ENCODE results near the gene CLTB. TPM values are rescaled to one million over a fixed set of nuclear protein-coding genes. Genes with fewer than 3 reads are reported as not detected.

The CLTB gene
- total and polyA plus RNA-seq, 2 experiments from 2014 or later = 26.8 to 34.0 TPM

DNA sequence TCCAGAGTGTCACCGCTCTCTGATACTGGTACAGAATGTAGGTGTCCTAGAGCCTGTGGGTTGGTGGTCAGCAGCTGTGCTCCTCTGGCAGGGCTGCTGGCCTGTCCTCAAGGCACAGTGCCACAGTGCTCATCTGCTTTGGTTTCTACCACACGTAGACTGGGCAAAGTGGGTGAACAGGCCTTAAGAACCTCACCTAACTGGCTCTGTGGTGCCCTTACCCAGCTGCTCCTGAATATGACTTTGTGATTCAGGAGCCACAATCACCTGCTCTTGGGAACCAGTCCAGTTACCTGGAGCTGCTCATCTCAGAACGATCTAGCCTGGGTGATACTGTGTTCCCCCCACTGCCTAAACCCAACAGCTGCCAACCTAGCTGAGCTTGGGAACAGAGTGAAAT lies 34.4 kb downstream of the CLTB start (continued):
- TF ChIP-seq, protein P1, sequence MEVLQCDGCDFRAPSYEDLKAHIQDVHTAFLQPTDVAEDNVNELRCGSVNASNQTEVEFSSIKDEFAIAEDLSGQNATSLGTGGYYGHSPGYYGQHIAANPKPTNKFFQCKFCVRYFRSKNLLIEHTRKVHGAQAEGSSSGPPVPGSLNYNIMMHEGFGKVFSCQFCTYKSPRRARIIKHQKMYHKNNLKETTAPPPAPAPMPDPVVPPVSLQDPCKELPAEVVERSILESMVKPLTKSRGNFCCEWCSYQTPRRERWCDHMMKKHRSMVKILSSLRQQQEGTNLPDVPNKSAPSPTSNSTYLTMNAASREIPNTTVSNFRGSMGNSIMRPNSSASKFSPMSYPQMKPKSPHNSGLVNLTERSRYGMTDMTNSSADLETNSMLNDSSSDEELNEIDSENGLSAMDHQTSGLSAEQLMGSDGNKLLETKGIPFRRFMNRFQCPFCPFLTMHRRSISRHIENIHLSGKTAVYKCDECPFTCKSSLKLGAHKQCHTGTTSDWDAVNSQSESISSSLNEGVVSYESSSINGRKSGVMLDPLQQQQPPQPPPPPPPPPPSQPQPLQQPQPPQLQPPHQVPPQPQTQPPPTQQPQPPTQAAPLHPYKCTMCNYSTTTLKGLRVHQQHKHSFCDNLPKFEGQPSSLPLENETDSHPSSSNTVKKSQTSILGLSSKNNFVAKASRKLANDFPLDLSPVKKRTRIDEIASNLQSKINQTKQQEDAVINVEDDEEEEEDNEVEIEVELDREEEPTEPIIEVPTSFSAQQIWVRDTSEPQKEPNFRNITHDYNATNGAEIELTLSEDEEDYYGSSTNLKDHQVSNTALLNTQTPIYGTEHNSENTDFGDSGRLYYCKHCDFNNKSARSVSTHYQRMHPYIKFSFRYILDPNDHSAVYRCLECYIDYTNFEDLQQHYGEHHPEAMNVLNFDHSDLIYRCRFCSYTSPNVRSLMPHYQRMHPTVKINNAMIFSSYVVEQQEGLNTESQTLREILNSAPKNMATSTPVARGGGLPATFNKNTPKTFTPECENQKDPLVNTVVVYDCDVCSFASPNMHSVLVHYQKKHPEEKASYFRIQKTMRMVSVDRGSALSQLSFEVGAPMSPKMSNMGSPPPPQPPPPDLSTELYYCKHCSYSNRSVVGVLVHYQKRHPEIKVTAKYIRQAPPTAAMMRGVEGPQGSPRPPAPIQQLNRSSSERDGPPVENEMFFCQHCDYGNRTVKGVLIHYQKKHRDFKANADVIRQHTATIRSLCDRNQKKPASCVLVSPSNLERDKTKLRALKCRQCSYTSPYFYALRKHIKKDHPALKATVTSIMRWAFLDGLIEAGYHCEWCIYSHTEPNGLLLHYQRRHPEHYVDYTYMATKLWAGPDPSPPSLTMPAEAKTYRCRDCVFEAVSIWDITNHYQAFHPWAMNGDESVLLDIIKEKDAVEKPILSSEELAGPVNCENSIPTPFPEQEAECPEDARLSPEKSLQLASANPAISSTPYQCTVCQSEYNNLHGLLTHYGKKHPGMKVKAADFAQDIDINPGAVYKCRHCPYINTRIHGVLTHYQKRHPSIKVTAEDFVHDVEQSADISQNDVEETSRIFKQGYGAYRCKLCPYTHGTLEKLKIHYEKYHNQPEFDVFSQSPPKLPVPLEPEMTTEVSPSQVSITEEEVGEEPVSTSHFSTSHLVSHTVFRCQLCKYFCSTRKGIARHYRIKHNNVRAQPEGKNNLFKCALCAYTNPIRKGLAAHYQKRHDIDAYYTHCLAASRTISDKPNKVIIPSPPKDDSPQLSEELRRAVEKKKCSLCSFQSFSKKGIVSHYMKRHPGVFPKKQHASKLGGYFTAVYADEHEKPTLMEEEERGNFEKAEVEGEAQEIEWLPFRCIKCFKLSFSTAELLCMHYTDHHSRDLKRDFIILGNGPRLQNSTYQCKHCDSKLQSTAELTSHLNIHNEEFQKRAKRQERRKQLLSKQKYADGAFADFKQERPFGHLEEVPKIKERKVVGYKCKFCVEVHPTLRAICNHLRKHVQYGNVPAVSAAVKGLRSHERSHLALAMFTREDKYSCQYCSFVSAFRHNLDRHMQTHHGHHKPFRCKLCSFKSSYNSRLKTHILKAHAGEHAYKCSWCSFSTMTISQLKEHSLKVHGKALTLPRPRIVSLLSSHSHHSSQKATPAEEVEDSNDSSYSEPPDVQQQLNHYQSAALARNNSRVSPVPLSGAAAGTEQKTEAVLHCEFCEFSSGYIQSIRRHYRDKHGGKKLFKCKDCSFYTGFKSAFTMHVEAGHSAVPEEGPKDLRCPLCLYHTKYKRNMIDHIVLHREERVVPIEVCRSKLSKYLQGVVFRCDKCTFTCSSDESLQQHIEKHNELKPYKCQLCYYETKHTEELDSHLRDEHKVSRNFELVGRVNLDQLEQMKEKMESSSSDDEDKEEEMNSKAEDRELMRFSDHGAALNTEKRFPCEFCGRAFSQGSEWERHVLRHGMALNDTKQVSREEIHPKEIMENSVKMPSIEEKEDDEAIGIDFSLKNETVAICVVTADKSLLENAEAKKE (CRISPR knock-in tag; IDR thresholded peaks at IDR 0.05) = no peak
- TF ChIP-seq, protein P2, sequence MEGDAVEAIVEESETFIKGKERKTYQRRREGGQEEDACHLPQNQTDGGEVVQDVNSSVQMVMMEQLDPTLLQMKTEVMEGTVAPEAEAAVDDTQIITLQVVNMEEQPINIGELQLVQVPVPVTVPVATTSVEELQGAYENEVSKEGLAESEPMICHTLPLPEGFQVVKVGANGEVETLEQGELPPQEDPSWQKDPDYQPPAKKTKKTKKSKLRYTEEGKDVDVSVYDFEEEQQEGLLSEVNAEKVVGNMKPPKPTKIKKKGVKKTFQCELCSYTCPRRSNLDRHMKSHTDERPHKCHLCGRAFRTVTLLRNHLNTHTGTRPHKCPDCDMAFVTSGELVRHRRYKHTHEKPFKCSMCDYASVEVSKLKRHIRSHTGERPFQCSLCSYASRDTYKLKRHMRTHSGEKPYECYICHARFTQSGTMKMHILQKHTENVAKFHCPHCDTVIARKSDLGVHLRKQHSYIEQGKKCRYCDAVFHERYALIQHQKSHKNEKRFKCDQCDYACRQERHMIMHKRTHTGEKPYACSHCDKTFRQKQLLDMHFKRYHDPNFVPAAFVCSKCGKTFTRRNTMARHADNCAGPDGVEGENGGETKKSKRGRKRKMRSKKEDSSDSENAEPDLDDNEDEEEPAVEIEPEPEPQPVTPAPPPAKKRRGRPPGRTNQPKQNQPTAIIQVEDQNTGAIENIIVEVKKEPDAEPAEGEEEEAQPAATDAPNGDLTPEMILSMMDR (conservative IDR thresholded peaks at IDR 0.05; ENCODE audit: low read depth in 2 of 2) = no peak
- no peak for TF ChIP-seq EZH2phosphoT487 (IDR thresholded peaks at IDR 0.05; ENCODE audit: unreplicated experiment)
- TF ChIP-seq JUNB (IDR thresholded peaks at IDR 0.05; ENCODE audit: unreplicated experiment) = no peak
- no peak for TF ChIP-seq ZNF331 (CRISPR knock-in tag; IDR thresholded peaks at IDR 0.05; ENCODE audit: low read depth)

DNA sequence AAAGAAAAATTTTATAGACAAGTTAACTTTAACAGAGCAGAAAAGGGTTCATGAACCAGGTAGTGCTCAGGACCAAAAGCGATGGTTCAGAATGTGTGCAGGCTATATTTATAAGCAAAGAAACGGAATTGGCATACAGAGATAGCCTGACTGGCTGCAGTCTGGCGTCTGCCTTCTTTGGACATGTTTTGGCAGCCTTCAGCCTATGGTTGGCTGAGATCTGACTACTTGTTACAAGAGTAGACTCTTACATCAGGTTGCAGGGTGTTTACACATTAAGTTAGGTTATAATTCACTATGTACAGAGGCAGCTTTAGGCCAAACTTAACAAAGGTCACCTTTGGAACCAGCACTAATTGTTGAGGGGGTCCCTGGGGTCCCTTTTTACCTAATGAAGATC lies 34.9 kb downstream of the CLTB start:
- H3K4me3 ChIP-seq = no peak overlapping the region
- H3K36me3 ChIP-seq (ENCODE audit: insufficient read depth) = peaks cover 27% of the 10 kb centered on the region
- peaks cover 12% of the 10 kb centered on the region; the same call in 1 of the 2 replicates for H3F3A ChIP-seq (replicated peaks; ENCODE audit: low read depth)
- H3K9me2 ChIP-seq (ENCODE audit: insufficient read depth) = no peaks in the 10 kb centered on the region
- no peaks in the 10 kb centered on the region for H3K27me3 Mint-ChIP-seq (ENCODE audit: insufficient read depth, low read depth, poor library complexity)
- no peak overlapping the region for H3K4me2 ChIP-seq
- no peaks in the 10 kb centered on the region for H3K9me3 Mint-ChIP-seq
- no peak overlapping the region for H3K27ac ChIP-seq (ENCODE audit: low read depth)
- no peaks in the 10 kb centered on the region for H3K4me1 ChIP-seq (ENCODE audit: insufficient read depth)
- H3K27me3 ChIP-seq (ENCODE audit: insufficient read depth) = no peaks in the 10 kb centered on the region
- H3K27ac Mint-ChIP-seq = no peak overlapping the region
- no peak overlapping the region for H2AFZ ChIP-seq
- peaks cover 62% of the 10 kb centered on the region for H3K36me3 Mint-ChIP-seq (ENCODE audit: low read depth)
- peaks cover 13% of the 10 kb centered on the region for H4K20me1 ChIP-seq (replicated peaks; ENCODE audit: insufficient read depth)
- H3K4me3 Mint-ChIP-seq = no peak overlapping the region
- no peak for ATAC-seq
- peaks cover 14% of the 10 kb centered on the region for H3K79me2 ChIP-seq (replicated peaks; ENCODE audit: insufficient read depth)
- peaks cover 3% of the 10 kb centered on the region for H3K4me1 Mint-ChIP-seq
- DNase-seq (ENCODE audit: low spot score) = no peak
- TF ChIP-seq, protein P1 (CRISPR knock-in tag; IDR thresholded peaks at IDR 0.05) = no peak
- no peak for TF ChIP-seq JUNB (IDR thresholded peaks at IDR 0.05; ENCODE audit: unreplicated experiment)
